CD4-positive, alpha-beta T cell (primary cell): Measurements from ENCODE around the gene CERS6. TPM values are rescaled to one million over a fixed set of nuclear protein-coding genes. Genes with fewer than 3 reads are reported as not detected.

Experiments used
- ATAC-seq: fragments of 200-7000 bp; cut with Tn5 transposase; one replicate; pipeline ENCODE4 v1.10.0; 2022; ENCODE audit warnings: mild to moderate bottlenecking; ENCODE audit not compliant: poor library complexity
- CTCF ChIA-PET: fragments of 350-600 bp; sonication (Branson Sonifier 250); formaldehyde crosslinking; loops from one replicate; lab custom pipeline; 2021; ENCODE audit warnings: antibody characterized with exemption, inconsistent platforms; lab: Charles Lee
- POLR2A ChIA-PET: fragments of 350-600 bp; sonication (Branson Sonifier 250); formaldehyde crosslinking; loops from one replicate; lab custom pipeline; 2021; ENCODE audit warnings: antibody characterized with exemption, inconsistent platforms; lab: Charles Lee
- DNase-seq, 14 experiments: peaks; one replicate each; pipeline ENCODE4 v3.0.0-alpha.2; 2013 to 2020; ENCODE audit warnings: mixed read lengths in 2 of 14
- H3K27ac ChIP-seq, 2 donors: one replicate each; pipeline versions ENCODE4 v1.5.1 to v1.7.0; 2013; ENCODE audit warnings: low read length in 2 of 2, low read depth in 1 of 2, mild to moderate bottlenecking in 1 of 2
- H3K27me3 ChIP-seq, 2 experiments: 1 replicate in 1 of 2; 2 replicates in 1 of 2; pipeline versions ENCODE4 v1.6.1 to v1.7.0; 2013; ENCODE audit warnings: low read length in 2 of 2, control low read depth in 1 of 2, mild to moderate bottlenecking in 1 of 2, moderate library complexity in 1 of 2; ENCODE audit not compliant: insufficient read depth in 2 of 2, control insufficient read depth in 1 of 2
- H3K36me3 ChIP-seq: one replicate; pipeline ENCODE4 v1.6.1; 2013; ENCODE audit warnings: low read length, control low read depth; ENCODE audit not compliant: insufficient read depth
- H3K4me1 ChIP-seq: one replicate; pipeline ENCODE4 v1.6.1; 2013; ENCODE audit warnings: low read length, control low read depth; ENCODE audit not compliant: insufficient read depth
- H3K4me3 ChIP-seq: one replicate; pipeline ENCODE4 v1.5.1; 2013; ENCODE audit warnings: mild to moderate bottlenecking, low read length, moderate library complexity
- H3K9me3 ChIP-seq, 2 experiments: 1 replicate in 1 of 2; 2 replicates in 1 of 2; pipeline versions ENCODE4 v1.6.1 to v1.7.0; 2013; ENCODE audit warnings: low read length in 2 of 2, mild to moderate bottlenecking in 2 of 2, control low read depth in 1 of 2, moderate library complexity in 1 of 2; ENCODE audit not compliant: control insufficient read depth in 1 of 2, insufficient read depth in 1 of 2
- H3K27ac Mint-ChIP-seq: one replicate; pipeline ENCODE4 v1.8.0; 2020; ENCODE audit warnings: mixed read lengths
- H3K27me3 Mint-ChIP-seq: one replicate; pipeline ENCODE4 v1.8.0; 2021; ENCODE audit warnings: mixed read lengths
- H3K36me3 Mint-ChIP-seq: one replicate; pipeline ENCODE4 v1.8.0; 2021; ENCODE audit warnings: low read depth, mixed read lengths
- H3K4me1 Mint-ChIP-seq: one replicate; pipeline ENCODE4 v1.8.0; 2021; ENCODE audit warnings: low read depth, mixed read lengths
- H3K4me3 Mint-ChIP-seq: one replicate; pipeline ENCODE4 v1.8.0; 2020; ENCODE audit warnings: mild to moderate bottlenecking, mixed read lengths
- H3K9me3 Mint-ChIP-seq: one replicate; pipeline ENCODE4 v1.8.0; 2020; ENCODE audit warnings: mixed read lengths
- intact Hi-C, 2 experiments: fragments of 100-400 bp; cut with DNase I in 1 of 2; cut with micrococcal nuclease in 1 of 2; formaldehyde crosslinking; loops; one replicate each; pipeline versions ENCODE4 v1.15.1 to v1.9.0; 2023 to 2025; cut with DNase I, micrococcal nuclease
- total RNA-seq, 174 experiments: library from RNA in 2 of 174; stranded (reverse) in 2 of 174; gene quantifications; one replicate each; pipeline ENCODE4 v1.2.3 and lab custom pipeline; 2021 to 2026
- TF ChIP-seq, protein P1 (sequence below): fragments of 200-600 bp; IDR thresholded peaks from one replicate; pipeline ENCODE4 v1.8.0; 2022; ENCODE audit warnings: antibody characterized with exemption, mild to moderate bottlenecking

Gene CERS6
- total RNA-seq, 2 experiments from 2014 or later: 16.9 to 17.9 TPM

DNA sequence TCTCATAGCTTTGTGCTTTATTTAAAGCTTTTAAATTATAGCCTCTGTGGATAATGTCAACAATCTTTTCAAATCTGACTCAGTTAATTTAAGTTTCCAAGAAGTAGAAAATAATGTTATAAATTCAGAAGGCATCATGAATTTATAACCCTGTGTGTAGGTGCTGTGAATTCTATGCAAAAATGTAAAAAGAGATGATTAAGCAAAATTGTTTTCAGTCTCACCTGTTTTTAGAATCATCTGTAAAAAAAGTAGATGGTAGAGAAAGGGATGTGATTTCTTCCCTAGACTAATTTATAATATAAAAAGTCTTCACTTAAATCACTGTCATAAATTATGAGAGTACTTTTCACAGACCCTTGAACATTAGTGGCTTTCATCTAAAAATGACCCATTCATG, 260.8 kb downstream of the CERS6 start:
- no peaks in the 10 kb centered on the region for H3K27me3 ChIP-seq
- no peak overlapping the region for H3K4me3 Mint-ChIP-seq
- POLR2A ChIA-PET: no interaction called here

DNA sequence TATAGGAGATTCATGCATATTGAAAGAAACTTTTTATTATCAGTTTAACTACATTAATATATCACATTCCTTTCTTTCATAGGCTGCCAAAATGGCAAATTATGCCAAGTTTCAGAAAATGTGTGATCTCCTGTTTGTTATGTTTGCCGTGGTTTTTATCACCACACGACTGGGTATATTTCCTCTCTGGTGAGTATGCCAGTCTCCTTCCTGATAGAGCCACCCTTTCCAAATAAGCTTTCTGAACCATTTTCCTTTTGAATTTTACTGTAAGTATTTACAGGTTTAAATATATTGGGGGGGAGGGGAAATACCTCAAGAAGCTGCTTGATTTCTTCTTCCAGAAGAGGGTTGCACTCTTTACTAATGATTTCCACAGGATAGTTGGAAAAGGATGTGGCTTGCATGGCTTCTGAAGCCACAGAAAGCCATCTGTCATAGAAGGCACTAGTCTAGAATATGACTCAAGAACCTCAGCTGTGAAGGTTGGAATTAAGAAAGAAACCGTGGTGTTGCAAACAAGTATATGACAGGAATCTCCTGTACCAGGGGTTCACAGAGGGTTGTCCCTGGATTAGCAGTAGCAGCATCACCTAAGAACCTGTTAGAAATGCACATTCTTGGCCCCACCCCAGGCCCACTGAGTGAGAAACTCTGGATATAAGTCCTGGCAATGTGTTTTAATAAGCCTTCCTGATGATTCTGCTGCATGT, 261.9 kb downstream of the CERS6 start:
- ChIA-PET POLR2A (interaction anchor here (1.2 kb wide), 1 partner anchor 33 kb away, joined by 5 read pairs; no protein-coding TSS in a partner anchor), CTCF (no interaction called here)
- H3K9me3 ChIP-seq: no peaks in the 10 kb centered on the region
- peaks cover 5% of the 10 kb centered on the region for H3K36me3 ChIP-seq
- H3K27me3 ChIP-seq: no peaks in the 10 kb centered on the region
- H3K4me3 ChIP-seq: no peak overlapping the region
- peaks cover 50% of the 10 kb centered on the region for H3K36me3 Mint-ChIP-seq
- peaks cover 5% of the 10 kb centered on the region for H3K4me1 ChIP-seq
- H3K27ac Mint-ChIP-seq: peak overlapping the region; percentile 62
- ATAC-seq (no peak), DNase-seq (peak in 1 of 14 experiments; percentile 25)
- H3K4me3 Mint-ChIP-seq: no peak overlapping the region
- TF ChIP-seq, protein P1, sequence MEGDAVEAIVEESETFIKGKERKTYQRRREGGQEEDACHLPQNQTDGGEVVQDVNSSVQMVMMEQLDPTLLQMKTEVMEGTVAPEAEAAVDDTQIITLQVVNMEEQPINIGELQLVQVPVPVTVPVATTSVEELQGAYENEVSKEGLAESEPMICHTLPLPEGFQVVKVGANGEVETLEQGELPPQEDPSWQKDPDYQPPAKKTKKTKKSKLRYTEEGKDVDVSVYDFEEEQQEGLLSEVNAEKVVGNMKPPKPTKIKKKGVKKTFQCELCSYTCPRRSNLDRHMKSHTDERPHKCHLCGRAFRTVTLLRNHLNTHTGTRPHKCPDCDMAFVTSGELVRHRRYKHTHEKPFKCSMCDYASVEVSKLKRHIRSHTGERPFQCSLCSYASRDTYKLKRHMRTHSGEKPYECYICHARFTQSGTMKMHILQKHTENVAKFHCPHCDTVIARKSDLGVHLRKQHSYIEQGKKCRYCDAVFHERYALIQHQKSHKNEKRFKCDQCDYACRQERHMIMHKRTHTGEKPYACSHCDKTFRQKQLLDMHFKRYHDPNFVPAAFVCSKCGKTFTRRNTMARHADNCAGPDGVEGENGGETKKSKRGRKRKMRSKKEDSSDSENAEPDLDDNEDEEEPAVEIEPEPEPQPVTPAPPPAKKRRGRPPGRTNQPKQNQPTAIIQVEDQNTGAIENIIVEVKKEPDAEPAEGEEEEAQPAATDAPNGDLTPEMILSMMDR: no peak
- peaks cover 23% of the 10 kb centered on the region for H3K4me1 Mint-ChIP-seq
- H3K9me3 Mint-ChIP-seq: no peaks in the 10 kb centered on the region
- H3K27ac ChIP-seq: no peak overlapping the region
- intact Hi-C loops: no loop called here
- no peaks in the 10 kb centered on the region for H3K27me3 Mint-ChIP-seq

More for the DNA sequence above, 260.8 kb downstream of the CERS6 start:
- ATAC-seq (no peak), DNase-seq (no peak)
- H3K9me3 ChIP-seq: no peaks in the 10 kb centered on the region
- no peak overlapping the region for H3K27ac ChIP-seq
- TF ChIP-seq, protein P1: no peak
- H3K27me3 Mint-ChIP-seq: no peaks in the 10 kb centered on the region
- no peak overlapping the region for H3K27ac Mint-ChIP-seq
- H3K4me1 ChIP-seq: peaks cover 5% of the 10 kb centered on the region
- H3K36me3 Mint-ChIP-seq: peaks cover 39% of the 10 kb centered on the region
- intact Hi-C loops: no loop called here
- H3K4me3 ChIP-seq: no peak overlapping the region
- H3K9me3 Mint-ChIP-seq: no peaks in the 10 kb centered on the region
- H3K36me3 ChIP-seq: peaks cover 2% of the 10 kb centered on the region
- peaks cover 26% of the 10 kb centered on the region for H3K4me1 Mint-ChIP-seq
- CTCF ChIA-PET: no interaction called here

DNA sequence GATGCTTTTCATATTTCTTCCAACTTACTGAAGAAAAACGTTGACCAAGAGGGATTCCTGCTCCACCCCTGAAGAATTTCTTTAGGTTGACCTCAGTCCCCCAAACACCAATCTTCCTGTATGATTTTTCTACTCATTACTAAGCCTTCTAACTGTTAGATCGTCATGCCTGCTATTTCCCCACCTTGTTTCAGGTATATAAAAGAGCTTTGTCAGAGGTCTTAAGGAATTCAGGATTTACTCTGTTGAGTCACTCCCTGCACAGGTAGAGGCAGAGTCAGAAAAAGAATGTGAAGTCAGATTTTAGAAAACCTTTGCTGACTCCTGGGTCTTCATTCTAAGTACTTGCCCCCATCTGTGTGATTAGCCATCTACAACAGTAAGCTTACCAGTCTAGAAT, 262.6 kb downstream of the CERS6 start:
- Histone ChIP-seq H3K36me3 (peaks cover 5% of the 10 kb centered on the region), H3K27ac (no peak overlapping the region), H3K4me3 (no peak overlapping the region), H3K9me3 (no peaks in the 10 kb centered on the region), H3K4me1 (peaks cover 5% of the 10 kb centered on the region), H3K27me3 (no peaks in the 10 kb centered on the region)
- POLR2A ChIA-PET: interaction anchor here (1.2 kb wide), 1 partner anchor 32 kb away, joined by 5 read pairs; no protein-coding TSS in a partner anchor
- H3K27ac Mint-ChIP-seq: no peak overlapping the region
- TF ChIP-seq, protein P1: no peak
- H3K9me3 Mint-ChIP-seq: no peaks in the 10 kb centered on the region
- no peak for DNase-seq
- no peak for ATAC-seq
- CTCF ChIA-PET: no interaction called here
- peaks cover 23% of the 10 kb centered on the region for H3K4me1 Mint-ChIP-seq
- no peaks in the 10 kb centered on the region for H3K27me3 Mint-ChIP-seq
- H3K36me3 Mint-ChIP-seq: peaks cover 57% of the 10 kb centered on the region
- intact Hi-C loops: no loop called here
- H3K4me3 Mint-ChIP-seq: no peak overlapping the region
